Measurements from ENCODE around the gene COA3.

DNA sequence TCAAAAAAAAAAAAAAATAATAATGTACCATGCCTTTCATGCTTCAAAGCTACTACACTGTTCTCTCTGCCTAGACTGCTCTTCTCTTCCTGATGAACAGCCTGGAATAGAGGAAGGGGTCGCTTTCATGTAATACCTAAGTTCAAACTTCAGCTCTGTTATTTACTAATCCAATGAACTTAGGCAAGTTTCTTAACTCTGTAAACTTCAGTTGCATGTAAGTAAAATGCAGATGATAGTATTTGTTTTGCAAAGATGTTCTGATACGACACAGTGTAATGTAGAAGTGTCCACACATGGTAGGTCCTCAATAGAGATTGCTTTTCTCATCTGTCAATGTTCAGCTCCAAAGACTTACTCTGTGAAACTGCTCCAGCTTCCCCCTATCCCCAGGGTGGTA lies 6.6 kb downstream of the COA3 start:
- TF ChIP-seq POLR2A (IDR thresholded peaks at IDR 0.05) = no peak
- TF ChIP-seq, protein P1, sequence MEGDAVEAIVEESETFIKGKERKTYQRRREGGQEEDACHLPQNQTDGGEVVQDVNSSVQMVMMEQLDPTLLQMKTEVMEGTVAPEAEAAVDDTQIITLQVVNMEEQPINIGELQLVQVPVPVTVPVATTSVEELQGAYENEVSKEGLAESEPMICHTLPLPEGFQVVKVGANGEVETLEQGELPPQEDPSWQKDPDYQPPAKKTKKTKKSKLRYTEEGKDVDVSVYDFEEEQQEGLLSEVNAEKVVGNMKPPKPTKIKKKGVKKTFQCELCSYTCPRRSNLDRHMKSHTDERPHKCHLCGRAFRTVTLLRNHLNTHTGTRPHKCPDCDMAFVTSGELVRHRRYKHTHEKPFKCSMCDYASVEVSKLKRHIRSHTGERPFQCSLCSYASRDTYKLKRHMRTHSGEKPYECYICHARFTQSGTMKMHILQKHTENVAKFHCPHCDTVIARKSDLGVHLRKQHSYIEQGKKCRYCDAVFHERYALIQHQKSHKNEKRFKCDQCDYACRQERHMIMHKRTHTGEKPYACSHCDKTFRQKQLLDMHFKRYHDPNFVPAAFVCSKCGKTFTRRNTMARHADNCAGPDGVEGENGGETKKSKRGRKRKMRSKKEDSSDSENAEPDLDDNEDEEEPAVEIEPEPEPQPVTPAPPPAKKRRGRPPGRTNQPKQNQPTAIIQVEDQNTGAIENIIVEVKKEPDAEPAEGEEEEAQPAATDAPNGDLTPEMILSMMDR (IDR thresholded peaks at IDR 0.05) = no peak
